Neural crest cell (in vitro differentiated cells): ENCODE results near the gene FLCN. TPM values are rescaled to one million over a fixed set of nuclear protein-coding genes. Genes with fewer than 3 reads are reported as not detected.

Experiments
- DNase-seq: peaks from one replicate; pipeline ENCODE4 v3.0.0; 2021; ENCODE audit warnings: low read depth, mixed read lengths, low spot score
- H3K27ac Mint-ChIP-seq: one replicate; pipeline ENCODE4 v1.8.0; 2021; ENCODE audit warnings: mild to moderate bottlenecking, mixed read lengths; ENCODE audit not compliant: unreplicated experiment
- H3K27me3 Mint-ChIP-seq: 2 replicates; pipeline ENCODE4 v1.8.0; 2021; ENCODE audit warnings: low read depth, mild to moderate bottlenecking, mixed read lengths
- H3K36me3 Mint-ChIP-seq: 2 replicates; pipeline ENCODE4 v1.8.0; 2021; ENCODE audit warnings: low read depth, mild to moderate bottlenecking, mixed read lengths
- H3K4me1 Mint-ChIP-seq: 2 replicates; pipeline ENCODE4 v1.8.0; 2021; ENCODE audit warnings: mixed read lengths
- H3K4me3 Mint-ChIP-seq: one replicate; pipeline ENCODE4 v1.8.0; 2021; ENCODE audit warnings: mild to moderate bottlenecking, mixed read lengths
- H3K9me3 Mint-ChIP-seq: 2 replicates; pipeline ENCODE4 v1.8.0; 2021; ENCODE audit warnings: mixed read lengths
- CTCF ChIP-seq: fragments of 200-600 bp; sonication (generic); conservative IDR thresholded peaks from 2 replicates; pipeline ENCODE4 v1.5.0; 2021; ENCODE audit warnings: antibody characterized with exemption, mild to moderate bottlenecking
- total RNA-seq: library from RNA; stranded (reverse); gene quantifications from 2 replicates; pipeline ENCODE4 v1.2.1, GENCODE V29; 2021

FLCN gene
- total RNA-seq, 1 donor from 2014 or later: 38.7 TPM

DNA sequence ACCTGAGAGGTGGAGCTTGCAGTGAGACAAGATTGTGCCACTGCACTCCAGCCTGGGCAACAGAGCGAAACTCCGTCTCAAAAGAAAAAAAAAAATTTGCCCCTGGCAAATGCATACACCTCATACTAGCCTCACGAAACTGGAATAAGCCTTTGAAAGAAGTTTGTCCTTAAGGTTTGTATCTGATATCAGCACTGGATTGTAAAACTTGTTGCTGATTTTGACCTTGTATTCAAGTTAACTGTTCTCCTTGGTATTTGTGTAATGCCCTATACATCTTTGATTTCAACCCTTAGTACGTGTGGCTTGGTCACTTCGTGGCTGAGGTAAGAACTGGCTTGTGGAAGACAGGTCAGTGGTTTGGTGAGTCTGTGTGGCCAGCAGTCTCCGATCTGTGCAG lies 6.2 kb upstream of the FLCN start:
- Mint-ChIP-seq H3K27ac (peak overlapping the region; percentile 53), H3K4me1 (peaks cover 5% of the 10 kb centered on the region)

GRCh38 chr17:17242246-17242645 lies 5.3 kb upstream of the FLCN start:
- Mint-ChIP-seq H3K27ac (peak overlapping the region; percentile 83), H3K4me3 (peak overlapping the region; percentile 26), H3K9me3 (no peaks in the 10 kb centered on the region), H3K36me3 (peaks cover 3% of the 10 kb centered on the region), H3K27me3 (no peaks in the 10 kb centered on the region), H3K4me1 (peaks cover 10% of the 10 kb centered on the region)
- DNase-seq: no peak
- no peak for TF ChIP-seq CTCF

More for the DNA sequence above, 6.2 kb upstream of the FLCN start:
- TF ChIP-seq CTCF: no peak
- H3K9me3 Mint-ChIP-seq: no peaks in the 10 kb centered on the region
- no peaks in the 10 kb centered on the region for H3K27me3 Mint-ChIP-seq
- H3K4me3 Mint-ChIP-seq: peak overlapping the region; percentile 13
- peaks cover 6% of the 10 kb centered on the region for H3K36me3 Mint-ChIP-seq
- no peak for DNase-seq

DNA sequence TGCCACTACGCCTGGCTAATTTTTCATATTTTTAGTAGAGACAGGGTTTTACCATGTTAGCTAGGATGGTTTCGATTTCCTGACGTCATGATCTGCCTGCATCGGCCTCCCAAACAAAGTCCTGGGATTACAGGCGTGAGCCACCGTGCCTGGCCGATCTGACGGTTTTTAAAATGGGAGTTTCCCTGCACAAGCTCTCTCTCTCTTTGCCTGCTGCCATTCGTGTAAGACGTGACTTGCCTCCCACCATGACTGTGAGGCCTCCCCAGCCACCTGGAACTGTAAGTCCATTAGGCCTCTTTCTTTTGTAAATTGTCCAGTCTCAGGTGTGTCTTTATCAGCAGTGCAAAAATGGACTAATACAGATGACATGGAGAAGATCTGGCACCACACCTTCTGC lies 4.7 kb upstream of the FLCN start:
- H3K27me3 Mint-ChIP-seq: no peaks in the 10 kb centered on the region

GRCh38 chr17:17239832-17240231 lies 2.9 kb upstream of the FLCN start:
- no peak for DNase-seq
- H3K4me1 Mint-ChIP-seq: peaks cover 29% of the 10 kb centered on the region
- peak overlapping the region; percentile 94 for H3K4me3 Mint-ChIP-seq
- TF ChIP-seq CTCF: no peak
- H3K36me3 Mint-ChIP-seq: no peaks in the 10 kb centered on the region
- H3K27ac Mint-ChIP-seq: no peak overlapping the region
- no peaks in the 10 kb centered on the region for H3K27me3 Mint-ChIP-seq
- H3K9me3 Mint-ChIP-seq: no peaks in the 10 kb centered on the region

More for the DNA sequence above, 4.7 kb upstream of the FLCN start:
- no peaks in the 10 kb centered on the region for H3K36me3 Mint-ChIP-seq
- peak overlapping the region; percentile 26 for H3K4me3 Mint-ChIP-seq
- peaks cover 12% of the 10 kb centered on the region for H3K4me1 Mint-ChIP-seq
- no peak for DNase-seq
- no peaks in the 10 kb centered on the region for H3K9me3 Mint-ChIP-seq
- H3K27ac Mint-ChIP-seq: no peak overlapping the region
- TF ChIP-seq CTCF: no peak

GRCh38 chr17:17236295-17237025 lies 508 bp downstream of the FLCN start:
- no peak for DNase-seq
- Mint-ChIP-seq H3K27me3 (no peaks in the 10 kb centered on the region), H3K27ac (peak overlapping the region; percentile 99), H3K9me3 (no peaks in the 10 kb centered on the region), H3K4me3 (peak overlapping the region; percentile 94), H3K36me3 (no peaks in the 10 kb centered on the region), H3K4me1 (peaks cover 29% of the 10 kb centered on the region)
- TF ChIP-seq CTCF: no peak
